BLaER1 treated with 17β-estradiol and CSF1 and Interleukin-3, amounts not matched to agents 10 nM and 100 nM (cell line): ENCODE measurements around the gene CFAP20DC.
"Not testable (repeated sequence)": the region's sequence is repeated elsewhere in the genome, so short reads cannot be mapped to it uniquely, and the experiment has no call there.

ENCODE experiments used
- H3K27ac ChIP-seq, 11 experiments: shearing (Covaris generic); formaldehyde crosslinking; 2 replicates each; pipeline ENCODE4 v1.8.1; 2022
- H3K27me3 ChIP-seq, 11 experiments: shearing (Covaris generic); formaldehyde crosslinking; 2 replicates each; pipeline ENCODE4 v1.8.1; 2022
- H3K36me3 ChIP-seq, 11 experiments: shearing (Covaris generic); formaldehyde crosslinking; 2 replicates each; pipeline ENCODE4 v1.8.1; 2022
- H3K4me1 ChIP-seq, 10 experiments: shearing (Covaris generic); formaldehyde crosslinking; 2 replicates each; pipeline ENCODE4 v1.8.1; 2022
- H3K4me2 ChIP-seq, 11 experiments: shearing (Covaris generic); formaldehyde crosslinking; 2 replicates each; pipeline ENCODE4 v1.8.1; 2022
- H3K4me3 ChIP-seq, 10 experiments: shearing (Covaris generic); formaldehyde crosslinking; 2 replicates each; pipeline ENCODE4 v1.8.1; 2022
- H3K9ac ChIP-seq, 11 experiments: shearing (Covaris generic); formaldehyde crosslinking; 2 replicates each; pipeline ENCODE4 v1.8.1; 2022
- H3K9me3 ChIP-seq, 11 experiments: shearing (Covaris generic); formaldehyde crosslinking; replicated peaks in 1 of 11; 2 replicates each; pipeline ENCODE4 v1.8.1; 2022
- H4K20me1 ChIP-seq, 11 experiments: shearing (Covaris generic); formaldehyde crosslinking; 2 replicates each; pipeline ENCODE4 v1.8.1; 2022
- Cebpa-rat ChIP-seq, 11 experiments: shearing (Covaris generic); IDR thresholded peaks; 2 replicates each; pipeline ENCODE4 v1.8.1; 2022

CFAP20DC gene

DNA sequence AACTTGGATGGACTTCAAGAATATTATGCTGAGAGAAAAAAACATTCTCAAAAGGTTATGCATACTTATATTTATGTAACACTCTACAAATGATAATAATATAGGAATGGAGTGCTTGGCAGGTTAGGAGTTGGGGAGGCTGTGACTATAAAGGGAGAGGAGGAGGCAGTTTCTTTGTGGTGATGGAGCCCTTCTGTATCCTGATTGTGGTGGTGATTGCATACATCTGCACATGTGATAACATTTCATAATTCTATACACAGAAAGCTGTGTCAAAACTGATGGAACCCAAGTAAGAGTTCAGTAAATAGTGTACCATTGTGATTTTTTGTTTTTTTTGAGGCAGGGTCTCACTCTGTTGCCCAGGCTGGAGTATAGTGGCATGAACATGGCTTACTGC, 351.6 kb downstream of the CFAP20DC start:
- Histone ChIP-seq H3K27ac (no peak overlapping the region), H3K4me2 (no peak overlapping the region), H3K4me3 (no peak overlapping the region), H3K9ac (no peak overlapping the region), H3K4me1 (peaks cover 0 to 8% (median 0%) of the 10 kb centered on the region in 10 experiments; a peak in 2 of 20 replicates), H3K27me3 (no peaks in the 10 kb centered on the region), H4K20me1 (no peaks in the 10 kb centered on the region), H3K9me3 (peaks cover 11 to 42% (median 29%) of the 10 kb centered on the region in 11 experiments; a peak in 21 of 22 replicates), H3K36me3 (no peaks in the 10 kb centered on the region)
- no peak for TF ChIP-seq Cebpa-rat (IDR thresholded peaks at IDR 0.05)

DNA sequence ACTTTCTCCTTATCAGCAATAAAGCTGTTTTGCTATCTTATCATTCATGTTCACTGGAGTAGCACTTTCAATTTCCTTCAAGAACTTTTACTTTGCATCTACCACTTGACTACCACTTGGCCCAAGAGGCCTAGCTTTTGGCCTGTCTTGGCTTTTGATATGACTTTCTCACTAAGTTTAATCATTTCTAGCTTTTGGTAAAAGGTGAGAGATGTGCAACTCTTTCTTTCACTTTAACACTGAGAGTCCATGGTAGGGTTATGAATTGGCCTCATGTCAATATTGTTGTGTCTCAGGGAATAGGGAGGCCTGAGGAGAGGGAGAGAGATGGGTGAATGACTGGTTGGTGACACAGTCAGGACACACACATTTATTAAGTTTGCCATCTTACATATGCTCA, 352.3 kb downstream of the CFAP20DC start:
- H3K27me3 ChIP-seq: no peaks in the 10 kb centered on the region
- TF ChIP-seq Cebpa-rat (IDR thresholded peaks at IDR 0.05): no peak
- H3K4me1 ChIP-seq: peaks cover 0 to 8% (median 0%) of the 10 kb centered on the region in 10 experiments; a peak in 2 of 20 replicates

DNA sequence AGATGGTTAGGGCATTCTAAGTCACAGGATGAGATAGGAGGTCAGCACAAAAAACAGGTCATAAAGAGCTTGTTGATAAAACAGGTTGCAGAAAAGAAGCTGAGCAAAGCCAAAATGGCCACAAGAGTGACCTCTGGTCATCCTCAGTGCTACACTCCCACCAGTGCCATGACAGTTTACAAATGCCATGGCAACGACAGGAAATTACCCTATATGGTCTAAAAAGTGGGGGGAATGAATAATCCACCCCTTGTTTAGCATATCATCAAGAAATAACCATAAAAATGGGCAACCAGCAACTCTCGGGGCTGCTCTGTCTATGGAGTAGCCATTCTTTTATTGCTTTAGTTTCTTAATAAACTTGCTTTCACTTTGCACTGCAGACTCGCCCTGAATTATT, 353.0 kb downstream of the CFAP20DC start:
- H3K4me2 ChIP-seq, H4K20me1 ChIP-seq: not testable (repeated sequence)

More for the DNA sequence above, 352.3 kb downstream of the CFAP20DC start:
- Histone ChIP-seq H3K9ac (no peak overlapping the region), H3K9me3 (peaks cover 18 to 47% (median 33%) of the 10 kb centered on the region in 11 experiments), H3K4me2 (no peak overlapping the region), H3K27ac (no peak overlapping the region), H3K36me3 (no peaks in the 10 kb centered on the region), H3K4me3 (no peak overlapping the region), H4K20me1 (no peaks in the 10 kb centered on the region)

DNA sequence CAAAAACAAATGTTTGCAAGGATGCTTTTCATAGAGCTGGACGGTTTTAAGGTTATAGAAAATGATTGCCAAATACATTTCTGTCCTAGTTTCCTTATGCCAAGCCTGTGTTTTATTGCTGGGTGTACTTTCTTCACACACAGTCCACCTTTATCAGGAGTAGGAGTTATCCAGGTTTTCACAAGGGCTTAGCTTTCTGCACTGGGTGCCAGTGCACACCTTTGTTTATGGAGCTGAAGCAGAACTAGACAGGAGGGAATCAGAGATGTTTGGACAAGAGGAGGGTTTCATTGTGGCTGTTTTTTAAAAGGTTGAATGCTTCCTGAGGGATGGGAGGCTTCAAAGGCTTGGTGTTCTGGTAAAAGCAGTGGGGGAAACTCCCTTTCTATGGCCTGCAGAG, 353.7 kb downstream of the CFAP20DC start:
- no peak overlapping the region for H3K27ac ChIP-seq
- H3K4me1 ChIP-seq: peaks cover 0 to 8% (median 0%) of the 10 kb centered on the region in 10 experiments; a peak in 2 of 20 replicates
- H3K9me3 ChIP-seq: peaks cover 31 to 55% (median 45%) of the 10 kb centered on the region in 11 experiments
- no peaks in the 10 kb centered on the region for H3K27me3 ChIP-seq
- H3K36me3 ChIP-seq: 0 out of 22 replicates have a peak, but pooled peaks cover 0 to 4% (median 0%) of the 10 kb centered on the region in 11 experiments
- no peak overlapping the region; a peak in 2 of 22 replicates for H3K4me2 ChIP-seq
- no peaks in the 10 kb centered on the region for H4K20me1 ChIP-seq
- H3K4me3 ChIP-seq: no peak overlapping the region
- TF ChIP-seq Cebpa-rat (IDR thresholded peaks at IDR 0.05): no peak
- no peak overlapping the region for H3K9ac ChIP-seq

More for the DNA sequence above, 353.0 kb downstream of the CFAP20DC start:
- H3K9me3 ChIP-seq: peaks cover 23 to 47% (median 38%) of the 10 kb centered on the region in 11 experiments
- H3K36me3 ChIP-seq, H3K27me3 ChIP-seq, H3K4me1 ChIP-seq, H3K9ac ChIP-seq, H3K4me3 ChIP-seq, H3K27ac ChIP-seq: not testable (repeated sequence)

DNA sequence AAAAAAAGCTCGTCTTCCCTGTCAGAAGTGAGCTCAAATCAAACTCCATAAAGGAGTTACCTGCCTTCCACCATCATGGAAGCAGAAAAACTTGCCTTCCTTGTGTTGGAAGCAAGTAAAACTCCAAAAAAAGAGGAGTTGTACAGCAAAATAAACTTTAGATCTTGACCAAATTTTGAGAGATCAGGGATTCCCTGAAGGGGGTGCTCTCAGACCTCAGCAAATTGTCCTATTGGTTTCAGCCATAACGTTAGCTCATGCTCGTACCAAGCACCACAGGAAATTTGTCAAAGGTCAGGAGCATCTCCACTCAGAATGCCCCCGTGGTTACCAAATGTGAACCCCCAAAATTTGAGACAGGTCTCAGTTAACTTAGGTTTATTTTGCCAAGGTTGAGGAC, 354.5 kb downstream of the CFAP20DC start:
- H3K4me2 ChIP-seq, H3K27ac ChIP-seq, H3K36me3 ChIP-seq, H3K4me3 ChIP-seq, H3K27me3 ChIP-seq, H4K20me1 ChIP-seq, H3K4me1 ChIP-seq, H3K9ac ChIP-seq: not testable (repeated sequence)
- peaks cover 39 to 57% (median 50%) of the 10 kb centered on the region in 11 experiments for H3K9me3 ChIP-seq

DNA sequence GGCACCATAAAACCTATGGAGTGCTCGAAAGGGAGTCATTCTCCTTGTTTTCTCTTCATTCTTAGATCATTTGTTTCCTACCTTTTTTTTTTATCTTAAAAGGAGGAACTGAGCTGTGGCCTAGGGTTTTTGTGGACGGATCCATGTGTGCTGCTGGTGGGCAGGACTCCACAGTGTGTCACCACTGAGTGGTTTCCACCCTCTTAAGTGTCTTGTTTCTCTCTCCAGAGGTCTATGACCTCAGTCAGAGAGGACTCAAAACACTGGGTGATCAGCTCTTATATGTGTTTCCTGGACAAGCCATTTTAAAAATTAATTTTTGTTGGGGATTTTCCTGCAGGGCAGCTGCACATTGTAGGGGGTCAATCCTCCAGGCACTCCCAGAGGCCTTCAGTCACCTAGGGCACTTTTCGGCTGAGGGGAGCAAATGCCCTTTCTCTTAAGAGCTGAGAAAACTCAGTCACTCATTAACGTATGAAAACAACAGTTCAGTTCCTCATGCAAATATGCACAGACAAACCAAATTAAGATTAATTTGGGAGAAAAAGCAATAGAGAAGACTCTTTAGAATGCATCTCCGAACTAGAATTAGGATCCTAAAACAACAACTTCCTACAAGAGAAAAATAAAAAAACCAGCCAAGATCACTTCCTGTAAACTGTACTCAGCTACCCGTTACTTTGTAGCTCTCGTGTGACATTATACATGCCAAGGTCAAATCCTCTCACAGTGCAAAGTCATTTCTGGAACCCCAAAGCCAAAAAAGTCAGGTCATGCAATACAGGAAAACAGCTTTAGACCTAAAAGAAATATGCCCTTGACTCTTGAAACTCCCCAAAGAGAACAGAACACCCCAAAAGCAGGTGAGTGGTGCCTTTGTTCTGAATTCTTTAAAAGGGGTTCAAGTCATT, 355.6 kb downstream of the CFAP20DC start:
- Histone ChIP-seq H3K4me2 (no peak overlapping the region), H3K4me1 (peaks cover 0 to 8% (median 0%) of the 10 kb centered on the region in 10 experiments; a peak in 2 of 20 replicates), H3K27ac (no peak overlapping the region), H3K9me3 (peaks cover 48 to 68% (median 61%) of the 10 kb centered on the region in 11 experiments), H3K27me3 (no peaks in the 10 kb centered on the region), H3K9ac (no peak overlapping the region), H4K20me1 (no peaks in the 10 kb centered on the region), H3K36me3 (peaks cover 0 to 4% (median 0%) of the 10 kb centered on the region in 11 experiments; a peak in 2 of 22 replicates), H3K4me3 (no peak overlapping the region)
- TF ChIP-seq Cebpa-rat (IDR thresholded peaks at IDR 0.05): no peak

DNA sequence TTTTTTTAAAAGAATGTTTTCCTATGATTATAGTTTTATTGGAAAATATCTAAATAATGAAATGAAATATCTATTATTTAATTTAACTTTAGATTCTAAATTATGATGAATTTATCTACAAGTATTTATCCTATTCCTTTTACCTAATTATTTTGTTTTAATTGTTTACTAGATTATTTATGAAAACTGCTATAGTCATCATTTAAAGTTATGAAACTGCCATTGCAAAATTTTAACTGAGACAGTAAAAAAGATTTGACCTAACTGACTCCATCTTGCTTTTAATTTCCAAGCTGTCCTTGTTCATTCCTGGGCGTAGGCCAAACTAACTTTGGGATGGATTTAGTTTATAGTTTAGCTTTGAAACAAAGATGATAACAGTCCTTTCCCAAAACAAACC, 357.3 kb downstream of the CFAP20DC start:
- TF ChIP-seq Cebpa-rat (IDR thresholded peaks at IDR 0.05): no peak
- H3K4me2 ChIP-seq: no peak overlapping the region
- peaks cover 0 to 4% (median 0%) of the 10 kb centered on the region in 11 experiments; a peak in 2 of 22 replicates for H3K36me3 ChIP-seq
- H3K27me3 ChIP-seq: no peaks in the 10 kb centered on the region
- no peak overlapping the region for H3K27ac ChIP-seq
- peaks cover 0 to 8% (median 0%) of the 10 kb centered on the region in 10 experiments; a peak in 2 of 20 replicates for H3K4me1 ChIP-seq
- no peak overlapping the region for H3K4me3 ChIP-seq
- H4K20me1 ChIP-seq: no peaks in the 10 kb centered on the region
- peaks cover 58 to 80% (median 73%) of the 10 kb centered on the region in 11 experiments for H3K9me3 ChIP-seq
- H3K9ac ChIP-seq: no peak overlapping the region
